HG03135 (cell line): ENCODE data around the gene MAFG.
A peak's percentile ranks its signal among the peaks of the same experiment; 100 is the strongest.

Experiments
- ATAC-seq: cut with Tn5 transposase; IDR thresholded peaks from one replicate; pipeline ENCODE4 v1.9.1; 2021; ENCODE audit warnings: mild to moderate bottlenecking, moderate library complexity; ENCODE audit not compliant: unreplicated experiment

Gene MAFG

DNA sequence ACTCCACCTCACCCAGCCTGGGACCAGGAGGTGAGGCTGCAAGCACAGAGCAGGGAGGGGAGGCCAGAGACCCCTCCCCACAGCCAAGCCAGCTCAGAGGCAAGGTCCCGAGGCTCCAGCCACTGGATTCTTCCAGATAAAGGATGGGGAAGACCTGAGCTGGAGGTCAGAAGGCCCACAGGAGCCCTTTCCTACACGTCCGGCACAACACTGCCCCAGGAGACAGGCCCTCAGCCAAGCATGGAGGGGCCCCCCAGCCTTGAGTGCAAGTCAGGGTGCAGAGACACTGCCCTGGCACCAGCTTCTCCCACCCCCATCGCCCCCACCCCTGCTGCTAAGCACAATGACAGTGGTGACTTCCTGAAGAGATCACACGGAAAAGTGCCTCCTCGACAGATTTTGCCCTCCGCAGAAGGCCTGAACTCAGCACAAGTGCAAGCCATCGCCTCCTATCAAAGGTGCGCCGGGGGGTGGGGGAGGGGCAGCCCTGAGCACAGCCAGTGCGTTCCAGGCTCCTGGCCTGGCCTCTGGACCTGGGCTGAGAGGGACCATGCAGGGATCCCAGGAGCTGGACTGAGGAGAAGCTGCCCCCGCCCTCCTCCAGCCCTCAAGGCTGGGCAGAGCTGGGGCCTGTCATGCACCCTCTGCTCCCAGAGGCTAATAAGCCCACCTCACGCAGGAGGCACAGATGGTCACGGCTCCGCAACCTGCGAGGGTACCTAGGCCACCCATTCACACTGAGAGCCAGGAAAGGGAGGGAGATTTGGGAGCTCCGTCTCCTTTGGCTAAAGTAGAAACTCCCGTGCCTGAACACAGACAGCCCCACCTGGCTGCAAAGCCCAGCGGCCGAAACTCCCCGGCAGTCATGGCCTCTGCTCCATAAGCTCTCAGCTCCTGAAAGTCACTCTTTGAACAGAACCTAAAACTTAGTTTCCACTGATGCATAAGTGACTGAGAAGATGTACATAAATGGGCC lies 2.7 kb downstream of the MAFG start:
- ATAC-seq = no peak

DNA sequence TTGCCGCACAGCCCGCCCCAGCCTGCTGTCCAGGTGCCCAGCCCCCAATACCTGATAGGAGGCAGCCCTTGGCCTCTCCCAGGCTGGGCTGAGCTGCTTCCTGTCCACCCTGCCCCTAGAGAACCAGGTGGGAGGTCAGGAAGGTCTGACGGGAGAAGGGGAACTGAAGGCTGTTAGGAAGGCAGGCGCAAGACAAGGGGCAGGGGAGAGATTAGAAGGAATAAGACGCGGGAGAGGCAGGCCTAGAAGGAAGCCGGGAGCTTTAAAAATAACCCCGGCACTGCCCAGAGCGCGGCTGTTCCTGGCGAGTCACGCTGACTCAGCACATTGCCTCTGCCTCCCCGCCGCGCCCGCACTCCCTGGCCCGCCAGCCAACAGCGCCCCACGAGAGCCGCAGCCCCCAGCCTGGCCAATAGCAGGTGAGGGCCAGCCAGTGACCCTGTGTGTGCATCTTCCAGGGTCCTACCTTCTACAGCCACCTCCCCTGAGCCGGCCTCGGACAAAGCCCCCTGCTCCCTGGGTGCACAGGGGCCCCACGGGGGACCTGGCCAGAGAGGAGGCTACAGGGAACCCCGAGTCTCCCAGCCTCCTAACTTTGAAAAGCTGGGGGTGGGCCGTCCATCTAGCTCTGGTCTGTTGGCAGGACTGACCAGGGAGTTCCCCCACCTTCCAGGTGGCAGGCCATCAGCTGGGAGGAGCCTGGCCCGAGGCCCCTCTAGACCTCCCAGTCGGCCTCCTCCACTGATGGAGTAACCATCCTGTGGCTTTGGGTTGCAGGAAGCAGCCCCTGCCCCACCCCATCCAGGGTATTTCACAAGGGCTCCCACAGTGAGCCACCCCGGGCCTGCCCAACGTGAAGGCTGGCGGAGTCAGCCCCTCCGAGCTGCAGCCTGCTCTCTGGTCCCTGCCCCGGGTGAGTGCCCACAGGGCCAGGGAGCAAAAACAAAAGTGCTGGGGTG lies 4.0 kb downstream of the MAFG start:
- ATAC-seq = no peak

DNA sequence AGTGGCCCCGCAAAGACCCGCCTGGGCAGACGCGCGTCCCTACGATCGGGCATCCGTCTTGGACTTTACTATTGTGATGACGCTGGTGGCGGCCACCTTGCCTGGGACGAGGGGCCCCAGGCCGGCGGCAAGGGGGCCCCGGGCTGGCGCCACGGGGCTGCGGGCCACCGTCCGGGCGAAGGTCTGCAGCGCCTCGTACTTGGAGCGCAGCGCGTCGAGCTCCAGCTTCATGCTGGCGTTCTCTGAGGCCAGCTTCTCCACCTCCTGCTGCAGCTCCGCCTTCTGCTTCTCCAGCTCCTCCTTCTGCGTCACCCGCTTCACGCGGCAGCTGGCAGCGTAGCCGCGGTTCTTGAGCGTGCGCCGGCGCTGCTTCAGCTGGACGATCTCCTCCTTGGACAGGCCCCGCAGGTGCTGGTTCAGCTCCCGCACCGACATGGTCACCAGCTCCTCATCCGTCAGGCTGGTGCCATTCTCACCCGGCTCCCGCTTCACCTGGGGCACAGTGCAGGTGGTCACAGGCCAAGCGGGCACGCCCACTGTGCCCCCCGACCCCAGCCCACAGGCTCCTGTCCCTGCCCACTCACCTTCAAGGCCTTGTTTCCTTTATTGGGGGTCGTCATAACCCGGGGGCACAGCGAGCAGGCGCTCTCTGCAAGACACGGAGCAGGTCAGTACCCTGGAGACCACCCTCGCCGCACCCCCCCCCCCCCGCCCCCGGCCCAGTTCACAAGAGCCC lies 4.8 kb downstream of the MAFG start:
- no peak for ATAC-seq

DNA sequence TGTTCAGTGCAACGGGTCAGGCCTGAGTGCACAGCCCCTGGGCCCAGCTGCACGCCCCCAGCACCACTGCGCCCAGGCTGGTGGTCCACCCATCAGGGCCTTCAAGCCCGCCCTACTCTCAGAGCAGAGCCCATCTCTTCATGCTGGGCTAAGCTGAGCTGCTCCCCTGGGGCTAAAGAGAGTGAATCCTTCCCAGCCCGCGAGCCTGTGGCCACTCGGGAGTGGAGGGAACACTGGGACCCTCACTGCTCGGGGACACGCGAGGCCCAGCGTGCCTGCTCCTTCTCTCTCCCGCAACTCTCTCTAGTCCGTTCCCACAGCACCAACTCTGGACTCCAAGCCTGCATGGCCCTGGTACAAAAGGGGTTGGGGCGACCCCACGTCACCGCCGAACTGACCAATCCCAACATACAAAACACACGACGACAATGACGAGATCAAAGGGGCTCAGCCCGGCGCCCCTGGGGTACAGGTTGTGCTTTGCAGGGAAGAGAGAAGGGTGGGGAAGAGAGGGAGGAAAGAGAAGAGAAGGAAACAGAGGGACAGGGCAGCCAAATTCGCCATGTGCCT lies 5.5 kb downstream of the MAFG start:
- ATAC-seq = no peak

DNA sequence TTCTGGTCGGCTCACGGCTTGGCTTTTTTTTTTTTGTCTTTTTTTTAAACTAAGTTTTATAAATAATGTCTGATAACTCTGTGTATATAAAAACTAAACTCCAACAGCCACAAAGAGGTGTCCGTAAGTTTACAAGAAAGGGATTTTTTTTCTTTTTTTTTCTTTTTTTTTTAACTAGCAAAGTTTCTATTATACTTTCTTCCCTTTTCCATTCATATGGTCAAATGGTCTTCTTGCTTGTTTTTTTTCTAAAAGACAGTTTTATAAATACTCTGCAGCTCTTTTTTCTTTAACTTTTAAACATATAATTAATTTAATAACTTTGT lies 6.0 kb downstream of the MAFG start:
- ATAC-seq = no peak

DNA sequence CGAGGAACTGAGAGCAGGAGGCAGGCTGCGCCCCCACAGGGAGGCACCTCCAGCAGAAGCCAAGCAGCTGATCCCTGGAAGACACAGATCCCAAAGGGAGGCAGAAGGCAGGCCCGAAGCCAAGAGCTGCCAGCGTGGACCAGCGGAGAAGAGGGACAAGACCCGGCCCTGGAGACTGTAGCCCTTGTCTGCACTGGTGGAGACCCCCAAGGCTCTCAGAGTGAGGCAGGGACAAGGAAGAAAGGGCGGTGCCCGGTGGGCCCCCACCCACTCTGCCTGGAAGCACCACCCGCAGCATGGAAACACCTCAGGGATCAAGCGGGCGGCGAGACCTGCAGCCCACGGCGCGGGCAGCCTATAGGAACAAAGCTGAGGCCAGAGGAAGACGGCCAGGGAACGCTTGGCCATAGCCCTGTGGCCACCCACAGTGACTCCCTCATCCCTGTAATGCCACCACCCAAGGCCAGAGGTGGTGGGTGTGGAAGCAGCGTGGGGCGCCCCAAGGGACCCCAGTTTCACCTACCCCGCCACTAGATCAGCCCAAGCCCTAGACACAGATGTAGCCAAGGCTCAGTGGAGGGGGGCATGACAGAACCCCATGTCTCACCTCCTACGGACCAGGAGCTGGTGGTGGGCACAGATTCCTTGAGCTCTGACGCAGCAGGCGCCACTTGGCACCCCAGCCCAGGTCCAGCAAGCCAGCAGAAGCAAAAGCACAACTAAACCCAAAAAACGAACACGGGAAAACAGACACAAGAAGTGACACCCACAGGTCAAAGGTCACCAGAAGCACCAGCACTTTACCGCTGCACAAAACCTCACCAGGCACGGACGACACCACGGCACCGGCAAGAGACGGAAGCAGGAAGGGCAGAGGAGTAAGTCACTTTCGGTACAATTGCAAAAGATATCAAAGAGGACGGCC lies 6.7 kb downstream of the MAFG start:
- no peak for ATAC-seq

DNA sequence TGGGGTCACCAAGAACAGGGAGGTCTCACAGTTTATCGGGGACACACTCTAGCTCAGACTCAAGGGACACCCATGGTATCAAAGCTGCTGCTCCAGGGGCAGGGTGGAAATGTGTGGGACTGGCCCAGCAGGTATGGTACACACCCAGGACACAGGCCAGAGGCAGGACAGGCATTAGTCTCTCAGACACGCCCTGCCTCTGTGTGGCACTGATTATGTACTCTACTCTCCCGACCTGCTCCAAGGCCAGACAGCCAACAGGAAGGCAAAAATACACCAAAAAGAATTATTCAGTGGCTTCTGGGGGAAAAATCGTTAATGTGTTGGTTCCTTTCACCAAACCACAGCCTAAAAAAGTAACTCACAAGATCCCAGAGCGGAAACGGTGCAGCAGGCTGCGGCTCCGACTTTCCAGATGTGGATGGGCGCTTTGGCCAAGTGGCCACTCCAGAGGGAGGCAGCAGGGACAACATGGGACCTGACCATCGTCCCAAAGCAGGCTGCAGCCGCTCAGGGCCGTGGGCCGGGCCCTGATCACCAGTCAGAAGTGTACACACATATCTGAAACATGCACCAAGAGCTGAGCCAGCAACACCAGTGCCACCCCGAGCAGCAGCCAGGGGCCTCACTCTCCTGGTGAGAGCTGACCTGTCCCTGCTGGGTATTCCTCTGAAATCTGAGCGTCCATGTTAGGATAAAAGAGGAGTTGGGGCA lies 8.5 kb downstream of the MAFG start:
- ATAC-seq = no peak

DNA sequence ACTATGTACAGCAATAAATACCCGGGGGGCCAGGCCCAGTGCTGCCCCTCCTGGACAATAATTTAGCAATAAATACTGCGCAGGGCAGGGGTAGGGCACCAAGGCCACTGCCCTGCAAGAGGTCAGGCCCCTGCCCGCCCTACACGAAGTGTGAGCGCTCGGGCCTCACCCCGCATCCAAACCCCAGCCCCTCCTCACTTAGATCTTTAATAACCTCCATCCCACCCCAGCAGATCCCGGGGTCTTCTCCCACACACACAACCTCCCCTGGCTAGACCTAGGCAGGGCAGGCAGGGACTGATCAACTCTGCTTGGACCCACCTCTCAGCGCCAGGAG lies 9.2 kb downstream of the MAFG start:
- ATAC-seq = peak; percentile 11

DNA sequence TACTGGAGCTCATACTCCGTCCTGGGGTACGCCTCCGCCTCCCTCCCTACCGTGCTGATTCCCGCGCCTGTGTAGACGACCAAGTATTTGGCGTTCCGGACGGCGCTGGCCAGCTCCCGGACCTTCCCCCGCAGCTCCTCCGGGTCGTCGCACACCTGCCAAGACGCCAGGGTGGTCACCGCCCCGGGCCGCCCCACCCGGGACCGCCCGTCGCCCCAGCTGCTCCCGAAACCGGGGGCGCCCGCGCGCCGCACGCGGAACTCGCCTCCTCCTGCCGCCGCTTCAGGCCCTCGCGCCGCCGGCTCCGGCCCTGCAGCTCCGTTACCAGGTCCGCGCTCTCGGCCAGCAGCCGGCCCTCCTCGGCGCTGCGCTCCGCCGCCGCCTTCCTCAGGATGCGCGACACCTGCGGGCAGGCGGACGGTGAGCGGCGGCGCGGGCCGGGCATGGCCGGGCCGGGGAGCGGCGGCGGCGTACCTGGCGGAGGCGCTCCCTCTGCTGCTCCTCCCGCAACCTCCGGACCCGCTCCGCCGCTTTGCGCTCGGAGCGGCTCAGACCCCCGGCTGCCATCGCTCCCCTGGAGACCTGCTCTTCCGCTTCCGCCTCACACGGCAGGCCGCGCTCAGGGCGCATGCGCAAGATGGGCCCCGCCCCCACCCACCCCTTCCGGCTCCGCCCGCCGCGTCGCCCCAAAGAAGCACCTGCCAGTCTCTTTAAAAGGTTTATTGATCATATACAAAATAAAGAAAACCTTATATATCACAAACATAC lies 9.8 kb downstream of the MAFG start, which contains the start of gene SIRT7:
SIRT7 (minus strand) TSS at position 612 of the 768 bp plus-strand sequence; CDS start at position 567, 45 bp downstream.
- peak; percentile 59 for ATAC-seq

DNA sequence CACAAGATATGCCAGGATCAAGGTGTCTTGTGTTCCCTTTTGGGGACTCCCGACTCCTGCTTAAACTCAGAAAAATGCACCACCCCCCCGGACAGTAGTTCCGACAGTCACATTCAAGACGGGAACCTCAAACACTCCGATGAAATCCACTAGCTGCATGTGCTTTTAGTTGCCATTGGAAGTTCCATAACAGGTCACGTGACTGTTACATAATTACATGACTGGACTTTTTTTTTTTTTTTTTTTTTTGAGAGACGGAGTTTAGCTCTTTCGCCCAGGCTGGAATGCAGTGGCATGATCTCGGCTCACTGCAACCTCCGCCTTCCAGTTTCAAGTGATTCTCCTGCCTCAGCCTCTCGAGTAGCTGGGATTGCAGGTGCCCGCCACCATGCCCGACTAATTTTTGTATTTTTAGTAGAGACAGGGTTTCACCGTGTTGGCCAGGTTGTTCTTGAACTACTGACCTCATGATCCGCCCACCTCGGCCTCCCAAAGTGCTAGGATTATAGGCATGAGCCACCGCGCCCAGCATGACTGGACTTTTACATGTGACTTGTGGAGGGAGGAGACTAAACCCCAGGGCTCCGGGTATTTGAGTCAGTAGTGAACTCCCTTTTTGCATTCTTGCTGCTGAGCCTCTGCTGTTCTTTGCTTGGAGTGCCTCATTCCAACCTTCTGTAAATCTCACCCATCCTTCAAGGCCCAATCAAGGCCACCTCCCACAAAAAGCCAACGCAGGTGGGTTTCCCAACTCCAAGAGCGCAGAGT lies 11.1 kb downstream of the MAFG start:
- no peak for ATAC-seq

DNA sequence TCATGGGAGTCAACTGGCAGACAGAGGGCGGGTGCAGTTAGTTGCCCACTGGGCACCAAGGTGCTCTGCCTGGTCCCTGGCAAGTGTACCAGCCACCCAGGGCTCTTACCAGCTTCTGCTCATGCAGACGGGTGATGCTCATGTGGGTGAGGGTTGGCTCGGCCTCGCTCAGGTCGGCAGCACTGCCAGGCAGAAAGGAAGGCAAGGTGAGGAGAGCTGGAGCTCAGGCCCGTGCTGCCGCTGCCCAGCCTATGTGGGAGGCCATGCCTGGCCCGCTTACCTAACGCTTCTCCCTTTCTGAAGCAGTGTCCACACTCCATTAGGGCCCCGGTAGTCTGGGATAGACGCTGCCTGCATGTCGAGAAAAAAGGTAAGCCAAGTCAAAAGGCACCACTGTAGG lies 12.2 kb downstream of the MAFG start:
- ATAC-seq = no peak

DNA sequence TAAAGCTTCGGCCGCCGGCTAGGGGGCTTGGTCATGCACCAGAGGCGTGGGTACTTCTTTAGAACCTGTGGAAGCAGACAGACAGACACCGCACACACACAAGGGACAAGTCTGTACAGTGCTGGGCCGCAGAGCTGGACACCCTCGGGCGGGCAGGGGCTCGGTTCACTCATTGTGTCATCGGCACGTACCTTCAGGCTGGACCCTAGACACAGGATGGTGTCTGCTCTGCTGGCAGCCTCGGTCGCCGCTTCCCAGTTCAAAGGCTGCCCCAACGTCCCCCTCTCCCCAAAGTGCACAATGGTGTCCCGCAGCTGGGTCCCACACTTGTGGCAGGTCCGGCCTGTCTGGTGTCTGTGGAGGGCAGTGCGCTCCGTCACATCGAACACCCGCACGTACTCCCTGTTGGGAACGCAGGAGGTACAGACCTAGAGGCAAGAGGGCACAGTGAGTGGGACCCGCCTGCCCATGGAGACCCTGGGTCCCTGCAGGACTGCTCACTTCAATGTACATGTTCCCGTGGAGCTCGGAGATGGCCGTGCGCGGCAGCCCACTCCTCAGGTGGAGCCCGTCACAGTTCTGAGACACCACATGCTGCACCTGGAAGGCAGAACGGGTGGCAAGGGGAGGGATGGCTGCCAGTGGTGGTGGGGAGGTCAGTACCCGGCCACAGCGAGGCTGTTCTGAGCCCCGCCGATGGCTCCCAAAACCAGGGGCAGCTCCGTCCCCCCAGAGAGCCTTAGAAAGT lies 13.3 kb downstream of the MAFG start:
- no peak for ATAC-seq

DNA sequence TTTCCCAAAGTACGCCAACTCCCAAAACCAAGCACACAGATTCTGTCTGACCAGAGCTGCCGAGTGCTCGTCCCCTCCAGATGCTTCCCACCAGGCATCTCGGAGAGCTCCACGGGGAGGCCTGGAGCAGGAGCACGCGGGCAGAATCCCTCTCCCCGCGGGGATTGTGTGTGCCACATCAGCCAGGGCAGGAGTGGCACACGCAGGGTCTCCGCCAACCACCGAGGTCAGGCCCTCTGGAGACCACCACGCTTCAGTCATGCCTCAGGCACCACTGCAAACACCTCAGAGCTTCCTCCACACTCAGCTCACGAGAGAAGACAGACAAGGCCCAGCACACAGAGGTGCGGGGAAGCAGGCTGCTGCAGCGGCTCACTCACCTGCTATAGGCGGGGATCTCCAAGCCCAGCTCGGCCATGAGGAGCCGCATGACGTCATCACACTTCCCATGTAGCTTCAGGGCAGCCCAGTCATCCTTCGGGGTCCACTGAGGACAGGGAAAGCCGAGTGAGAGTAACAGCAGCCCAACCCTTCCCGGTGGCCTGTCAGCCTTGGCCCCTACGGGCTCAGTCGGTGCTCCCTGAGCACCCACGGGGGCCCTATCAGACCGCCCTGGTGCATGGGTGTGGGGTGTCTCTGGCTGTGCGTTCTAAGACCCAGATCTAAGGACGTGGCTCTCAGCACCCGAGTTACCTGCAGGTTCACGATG lies 14.0 kb downstream of the MAFG start:
- ATAC-seq = no peak

DNA sequence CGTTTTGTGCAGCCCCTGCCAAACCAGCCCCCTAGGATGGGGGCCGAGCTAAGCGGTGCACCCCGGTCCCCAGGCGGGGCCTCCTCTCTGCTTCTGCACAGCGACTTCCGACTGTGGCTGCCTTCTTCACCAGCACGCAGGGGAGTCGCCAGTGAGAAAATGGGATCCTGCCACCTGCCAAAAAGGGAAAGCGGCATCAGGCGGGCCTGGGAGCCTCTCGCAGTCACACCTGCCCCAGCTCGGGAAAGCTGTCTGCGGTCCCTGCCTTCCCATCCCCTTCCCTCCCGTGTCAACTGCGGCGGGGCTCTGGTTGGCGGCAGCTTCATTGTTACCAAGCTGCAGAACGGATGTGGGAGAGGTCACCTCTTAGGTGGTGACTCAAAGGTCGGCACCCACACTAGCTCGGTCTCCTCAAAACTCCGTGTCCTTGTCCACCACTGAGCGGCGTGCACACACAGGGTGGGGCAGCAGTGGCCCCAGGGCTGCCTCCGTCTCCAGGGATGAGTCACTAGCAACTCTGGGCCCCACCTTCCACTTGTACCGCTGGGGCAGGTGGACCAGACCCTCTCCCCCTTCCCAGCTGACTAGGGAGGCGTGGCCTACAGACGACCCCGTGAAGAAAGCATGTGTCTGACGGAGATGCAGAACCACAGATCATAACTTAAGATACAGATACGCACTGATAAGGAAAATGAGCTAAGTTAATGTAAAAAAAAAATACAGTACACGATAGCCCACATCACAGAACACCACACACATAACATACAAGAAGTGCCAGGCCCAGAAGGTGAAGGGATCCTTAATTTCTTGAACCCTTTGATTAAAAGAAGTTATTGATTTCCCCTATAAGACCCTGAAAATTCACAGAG lies 14.9 kb downstream of the MAFG start:
- ATAC-seq = no peak

DNA sequence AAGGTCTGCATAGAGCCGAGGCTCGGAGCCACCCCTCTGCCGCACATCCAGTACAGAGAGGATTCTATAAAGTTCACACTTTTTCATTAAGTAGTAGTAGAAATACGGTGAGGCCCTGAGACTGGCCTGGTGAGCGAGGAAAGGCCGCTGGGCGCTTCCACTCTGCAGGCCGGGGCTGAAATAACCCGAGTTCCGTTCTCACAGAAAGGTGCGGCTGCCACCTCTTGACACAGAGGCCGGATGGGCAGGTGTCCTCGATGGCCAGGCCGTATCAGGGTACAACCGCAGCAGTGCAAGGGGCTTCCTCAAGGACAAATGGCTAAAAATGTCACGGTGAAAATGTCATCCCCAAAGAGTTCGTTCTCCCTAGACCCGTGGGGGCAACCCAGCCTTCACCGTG lies 15.6 kb downstream of the MAFG start:
- no peak for ATAC-seq
